NT2/D1 (cell line): ENCODE measurements around the gene LRP6.

Source experiments
- DNase-seq: peaks from one replicate; pipeline ENCODE4 v3.0.0-alpha.2; 2011; ENCODE audit warnings: low read depth, low spot score
- H3K27me3 ChIP-seq: 2 replicates; pipeline ENCODE4 v1.6.0; 2011; ENCODE audit warnings: mild to moderate bottlenecking; ENCODE audit not compliant: insufficient read length, insufficient read depth
- H3K36me3 ChIP-seq: 2 replicates; pipeline ENCODE4 v1.6.1; 2011; ENCODE audit warnings: mild to moderate bottlenecking, low read length, mixed read lengths; ENCODE audit not compliant: insufficient read depth, insufficient read length
- H3K4me1 ChIP-seq: 2 replicates; pipeline ENCODE4 v1.5.1; 2011; ENCODE audit not compliant: insufficient read depth, insufficient read length
- H3K4me3 ChIP-seq: 2 replicates; pipeline ENCODE4 v1.5.1; 2011; ENCODE audit warnings: low read depth; ENCODE audit not compliant: insufficient read length
- H3K9ac ChIP-seq: 2 replicates; pipeline ENCODE4 v1.6.0; 2011; ENCODE audit warnings: low read depth; ENCODE audit not compliant: insufficient read length
- H3K9me3 ChIP-seq: 2 replicates; pipeline ENCODE4 v1.5.1; 2011; ENCODE audit warnings: mild to moderate bottlenecking, low read length; ENCODE audit not compliant: insufficient read depth
- SUZ12 ChIP-seq: IDR thresholded peaks from 2 replicates; pipeline ENCODE4 v1.6.1; 2011; ENCODE audit not compliant: insufficient read length, insufficient read depth; ENCODE audit errors: extremely low read depth
- YY1 ChIP-seq: IDR thresholded peaks from 2 replicates; pipeline ENCODE4 v1.6.1; 2011; ENCODE audit not compliant: insufficient read length, insufficient read depth
- ZNF274 ChIP-seq: IDR thresholded peaks from 2 replicates; pipeline ENCODE4 v1.6.1; 2011; ENCODE audit warnings: mild to moderate bottlenecking, low read depth, low read length

The LRP6 gene

DNA sequence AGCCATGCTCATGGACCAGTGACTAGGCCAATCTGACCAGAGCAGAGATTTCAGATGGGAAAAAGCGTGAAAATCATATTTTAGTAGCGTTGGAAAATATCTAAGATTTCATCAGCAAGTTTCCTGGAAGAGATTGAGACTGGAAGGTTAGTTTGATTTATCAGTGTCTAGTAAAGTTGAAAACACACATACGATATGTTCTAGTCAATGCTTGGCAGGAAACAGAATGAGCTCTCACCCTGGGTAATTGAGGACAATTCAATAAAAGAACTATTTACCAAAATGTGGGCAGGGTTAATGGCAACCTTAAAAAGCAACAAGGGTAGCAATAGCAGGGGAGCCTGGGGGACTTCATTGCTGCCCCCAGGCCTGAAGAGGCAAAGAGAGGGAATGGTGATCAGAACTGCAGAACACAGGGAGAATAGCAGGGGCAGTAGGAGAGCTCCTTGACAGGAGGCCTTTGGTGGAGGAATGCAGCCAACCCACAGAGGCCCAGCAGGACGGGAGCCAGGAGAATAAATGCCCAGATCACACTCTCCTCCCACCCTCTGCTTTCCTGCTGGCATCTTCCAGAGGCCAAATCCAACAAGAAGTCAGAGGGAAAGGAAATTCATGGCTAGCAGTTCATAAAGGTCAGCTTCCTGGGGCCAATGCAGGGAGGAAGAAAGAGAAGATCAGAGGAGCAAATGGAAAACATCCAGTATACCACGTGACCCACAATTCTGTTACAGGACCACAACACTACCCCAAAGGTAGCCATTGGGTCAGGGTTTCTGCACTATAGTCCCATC is 27.6 kb upstream of the LRP6 start:
- TF ChIP-seq SUZ12 (no peak), ZNF274 (no peak), YY1 (no peak)
- no peak overlapping the region for H3K9ac ChIP-seq
- H3K9me3 ChIP-seq = no peaks in the 10 kb centered on the region
- H3K36me3 ChIP-seq = no peaks in the 10 kb centered on the region
- DNase-seq = peak; percentile 68
- no peak overlapping the region for H3K4me3 ChIP-seq
- peaks cover 8% of the 10 kb centered on the region for H3K4me1 ChIP-seq
- H3K27me3 ChIP-seq = no peaks in the 10 kb centered on the region

GRCh38 chr12:12290206-12290605 is 23.4 kb upstream of the LRP6 start:
- TF ChIP-seq SUZ12 (no peak), YY1 (no peak), ZNF274 (no peak)
- no peak overlapping the region for H3K4me3 ChIP-seq
- no peaks in the 10 kb centered on the region for H3K9me3 ChIP-seq
- peaks cover 11% of the 10 kb centered on the region for H3K4me1 ChIP-seq
- no peaks in the 10 kb centered on the region for H3K36me3 ChIP-seq
- no peak overlapping the region for H3K9ac ChIP-seq
- no peak for DNase-seq
- H3K27me3 ChIP-seq = no peaks in the 10 kb centered on the region

- Histone ChIP-seq H3K9me3 (no peaks in the 10 kb centered on the region), H3K36me3 (no peaks in the 10 kb centered on the region), H3K4me3 (no peak overlapping the region), H3K4me1 (peaks cover 8% of the 10 kb centered on the region), H3K9ac (no peak overlapping the region), H3K27me3 (no peaks in the 10 kb centered on the region)
- TF ChIP-seq SUZ12 (no peak), YY1 (no peak), ZNF274 (no peak)
- no peak for DNase-seq
Observed at GRCh38 chr12:12286441-12286840, 19.6 kb upstream of the LRP6 start.

GRCh38 chr12:12282761-12283425 is 16.0 kb upstream of the LRP6 start:
- TF ChIP-seq YY1 = no peak
- no peak for TF ChIP-seq ZNF274
- Histone ChIP-seq H3K27me3 (no peaks in the 10 kb centered on the region), H3K9me3 (no peaks in the 10 kb centered on the region), H3K9ac (no peak overlapping the region), H3K4me1 (peaks cover 6% of the 10 kb centered on the region), H3K36me3 (no peaks in the 10 kb centered on the region), H3K4me3 (no peak overlapping the region)
- no peak for DNase-seq

GRCh38 chr12:12282202-12282601 is 15.4 kb upstream of the LRP6 start:
- H3K27me3 ChIP-seq = no peaks in the 10 kb centered on the region
- H3K4me3 ChIP-seq = no peak overlapping the region
- DNase-seq = no peak
- no peaks in the 10 kb centered on the region for H3K36me3 ChIP-seq
- peaks cover 6% of the 10 kb centered on the region for H3K4me1 ChIP-seq
- TF ChIP-seq ZNF274 = no peak
- no peak for TF ChIP-seq SUZ12
- H3K9me3 ChIP-seq = no peaks in the 10 kb centered on the region
- no peak overlapping the region for H3K9ac ChIP-seq

- DNase-seq = no peak
- Histone ChIP-seq H3K9me3 (peaks cover 6% of the 10 kb centered on the region), H3K9ac (no peak overlapping the region), H3K4me3 (no peak overlapping the region), H3K4me1 (peaks cover 6% of the 10 kb centered on the region), H3K27me3 (no peaks in the 10 kb centered on the region), H3K36me3 (no peaks in the 10 kb centered on the region)
- TF ChIP-seq YY1 (no peak), ZNF274 (no peak), SUZ12 (no peak)
Observed at GRCh38 chr12:12281134-12281533, 14.3 kb upstream of the LRP6 start.

- TF ChIP-seq ZNF274 (no peak), SUZ12 (no peak), YY1 (no peak)
- Histone ChIP-seq H3K4me1 (peaks cover 2% of the 10 kb centered on the region), H3K9ac (no peak overlapping the region), H3K36me3 (no peaks in the 10 kb centered on the region), H3K4me3 (no peak overlapping the region), H3K9me3 (peaks cover 6% of the 10 kb centered on the region), H3K27me3 (no peaks in the 10 kb centered on the region)
- DNase-seq = no peak
Observed at GRCh38 chr12:12278899-12279298, 12.1 kb upstream of the LRP6 start.
